IPS DF 4.7 (cell line): ENCODE results near the gene TBC1D22B.
"Not testable (repeated sequence)": the region's sequence is repeated elsewhere in the genome, so short reads cannot be mapped to it uniquely, and the experiment has no call there.

ENCODE experiments used
- DNase-seq: peaks from one replicate; pipeline ENCODE4 v3.0.0-alpha.2; 2013; ENCODE audit warnings: low spot score; ENCODE audit errors: extremely low read depth

TBC1D22B gene

DNA sequence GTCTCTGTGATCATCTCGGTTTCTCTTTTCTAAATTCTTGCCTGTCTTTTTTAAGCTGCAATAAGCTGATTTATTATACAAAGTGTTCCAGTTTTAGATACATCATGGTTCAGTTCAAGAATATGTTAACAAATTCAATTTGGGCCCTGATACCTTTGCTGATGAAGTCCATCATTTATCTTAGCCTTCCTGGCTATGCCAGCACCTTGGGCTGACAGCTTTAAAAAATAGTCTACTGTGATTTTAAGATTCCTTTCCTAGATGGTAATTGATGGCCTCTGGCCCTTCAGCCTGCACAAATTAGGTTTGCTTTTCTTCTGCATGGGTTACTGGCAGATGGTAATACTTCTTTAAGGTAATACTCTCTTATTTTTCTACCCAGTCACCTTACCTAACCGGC is 7.4 kb downstream of the TBC1D22B start:
- no peak for DNase-seq

DNA sequence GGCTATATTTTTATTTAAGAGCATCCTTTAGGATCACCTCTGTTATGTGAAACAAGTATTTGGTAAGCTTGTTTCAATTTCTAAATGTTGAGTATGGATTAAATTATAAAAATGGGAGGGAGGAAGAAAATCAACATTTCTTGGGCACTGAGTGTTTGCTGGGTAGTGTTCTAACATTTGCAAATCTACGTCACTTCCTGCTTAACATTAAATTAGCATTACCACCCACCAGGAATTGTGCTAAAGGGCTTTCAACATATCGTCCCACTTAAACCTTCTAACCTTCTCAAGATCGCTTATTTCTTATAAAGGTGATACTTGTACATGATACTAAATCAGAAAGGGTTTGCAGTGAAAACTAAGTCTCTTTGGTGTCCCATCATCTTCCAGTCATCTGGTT is 8.3 kb downstream of the TBC1D22B start:
- DNase-seq, result no peak

GRCh38 chr6:37269105-37269504 is 11.5 kb downstream of the TBC1D22B start:
- DNase-seq, result no peak

- no peak for DNase-seq
Measured at GRCh38 chr6:37272834-37273566, 15.4 kb downstream of the TBC1D22B start.

- no peak for DNase-seq
Measured at GRCh38 chr6:37273690-37274089, 16.1 kb downstream of the TBC1D22B start.

DNA sequence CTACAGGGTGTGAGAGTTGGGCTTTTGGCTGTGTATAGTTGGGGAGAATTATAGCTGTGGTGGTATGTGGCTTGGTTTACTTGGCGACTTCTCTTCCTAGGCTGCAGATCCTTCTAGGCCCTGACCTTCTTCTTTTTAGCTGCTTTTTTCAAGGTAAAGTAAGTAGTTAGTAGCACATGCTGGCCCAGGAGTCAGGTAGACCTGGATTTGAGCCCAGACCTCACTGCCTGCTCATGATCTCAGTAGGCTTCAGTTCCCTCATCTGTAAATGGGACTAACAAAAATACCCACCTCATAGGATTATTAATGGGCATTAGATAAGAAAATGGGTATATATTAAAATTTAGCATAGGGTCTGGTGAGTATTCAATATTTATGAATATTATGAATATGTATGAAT is 17.8 kb downstream of the TBC1D22B start:
- no peak for DNase-seq

DNA sequence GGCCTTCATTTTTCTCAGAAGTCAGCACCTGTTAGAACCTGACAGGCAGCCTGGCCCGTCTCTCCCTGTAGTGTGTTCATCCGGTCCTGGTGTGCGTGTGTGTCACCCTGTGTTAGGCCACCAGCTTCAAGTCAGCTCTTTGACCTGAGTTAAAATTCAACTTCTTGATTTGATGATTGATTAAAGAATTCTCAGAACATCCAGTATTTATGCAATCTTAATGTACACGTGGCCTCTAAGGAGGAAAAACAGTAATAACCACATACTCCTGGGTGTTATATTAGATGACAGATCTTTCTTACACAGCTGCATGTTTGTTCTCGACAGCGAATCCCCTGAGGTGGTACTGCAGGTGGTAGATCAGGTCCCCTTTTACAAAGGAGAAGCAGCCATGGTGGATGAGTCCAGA is 19.4 kb downstream of the TBC1D22B start:
- no peak for DNase-seq

- DNase-seq, result no peak
Measured at GRCh38 chr6:37279366-37280134, 22.0 kb downstream of the TBC1D22B start.

- DNase-seq, result no peak
Measured at GRCh38 chr6:37280162-37280887, 22.8 kb downstream of the TBC1D22B start.

DNA sequence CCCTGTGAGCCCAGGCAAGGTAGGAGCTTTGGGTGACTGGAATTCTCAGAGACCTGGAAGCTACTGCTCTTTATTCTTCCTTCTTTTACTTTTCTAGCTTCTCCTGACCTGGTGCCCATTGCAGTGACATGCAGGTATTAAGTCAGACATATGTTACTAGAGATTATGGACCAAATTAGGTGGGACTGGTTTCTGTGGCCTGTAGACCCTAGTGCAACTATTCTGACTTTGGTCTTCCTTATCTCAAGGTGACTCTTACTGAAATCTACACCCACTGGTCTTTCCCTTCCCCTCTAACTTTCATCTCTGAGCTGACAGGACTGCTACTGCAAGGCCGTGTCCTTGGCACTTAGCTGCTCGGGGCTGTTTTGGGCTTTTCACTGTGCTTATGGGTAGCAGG is 24.8 kb downstream of the TBC1D22B start:
- DNase-seq, result no peak

DNA sequence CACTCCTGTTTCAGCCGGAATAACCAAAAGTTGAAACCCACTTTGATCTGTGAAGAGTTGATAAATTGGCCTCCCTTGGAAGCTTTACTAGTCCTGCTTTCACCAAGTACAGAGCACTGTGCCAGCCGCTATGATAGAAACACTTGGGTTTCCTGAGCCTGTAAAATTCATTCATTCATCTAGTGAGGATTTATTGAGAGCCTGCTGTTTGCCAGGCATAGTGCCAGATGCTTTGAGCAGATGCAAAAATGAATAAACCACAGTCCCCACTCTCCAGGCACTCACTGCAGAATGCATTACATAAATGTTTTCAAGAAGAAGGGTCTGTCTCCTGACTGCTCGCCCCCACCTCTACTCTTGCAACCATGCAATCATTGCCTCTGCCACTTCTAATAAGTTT is 25.7 kb downstream of the TBC1D22B start:
- no peak for DNase-seq

- no peak for DNase-seq
Measured at GRCh38 chr6:37283671-37284151, 26.1 kb downstream of the TBC1D22B start.

- DNase-seq, result no peak
Measured at GRCh38 chr6:37284781-37285180, 27.2 kb downstream of the TBC1D22B start.

DNA sequence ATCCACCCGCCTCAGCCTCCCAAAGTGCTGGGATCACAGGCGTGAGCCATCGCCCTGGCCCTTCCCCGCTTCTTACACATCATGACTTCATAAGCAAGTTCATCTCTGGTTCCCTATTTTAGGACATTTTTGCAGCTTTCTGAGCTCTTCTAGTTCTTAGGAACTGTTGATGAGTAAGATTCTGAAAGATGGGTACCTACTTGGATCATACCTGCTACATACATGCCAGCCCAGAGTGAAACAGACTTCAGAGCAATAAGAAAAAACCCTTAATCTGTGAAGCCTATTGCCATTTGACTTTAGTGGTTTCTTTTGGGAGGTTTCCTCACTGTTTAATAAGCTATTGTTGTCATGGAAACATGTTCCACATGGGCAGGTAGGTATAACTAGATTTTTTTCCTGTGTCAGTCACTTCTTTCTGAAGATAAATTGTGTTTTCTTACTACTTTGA is 28.3 kb downstream of the TBC1D22B start:
- DNase-seq, result no peak

DNA sequence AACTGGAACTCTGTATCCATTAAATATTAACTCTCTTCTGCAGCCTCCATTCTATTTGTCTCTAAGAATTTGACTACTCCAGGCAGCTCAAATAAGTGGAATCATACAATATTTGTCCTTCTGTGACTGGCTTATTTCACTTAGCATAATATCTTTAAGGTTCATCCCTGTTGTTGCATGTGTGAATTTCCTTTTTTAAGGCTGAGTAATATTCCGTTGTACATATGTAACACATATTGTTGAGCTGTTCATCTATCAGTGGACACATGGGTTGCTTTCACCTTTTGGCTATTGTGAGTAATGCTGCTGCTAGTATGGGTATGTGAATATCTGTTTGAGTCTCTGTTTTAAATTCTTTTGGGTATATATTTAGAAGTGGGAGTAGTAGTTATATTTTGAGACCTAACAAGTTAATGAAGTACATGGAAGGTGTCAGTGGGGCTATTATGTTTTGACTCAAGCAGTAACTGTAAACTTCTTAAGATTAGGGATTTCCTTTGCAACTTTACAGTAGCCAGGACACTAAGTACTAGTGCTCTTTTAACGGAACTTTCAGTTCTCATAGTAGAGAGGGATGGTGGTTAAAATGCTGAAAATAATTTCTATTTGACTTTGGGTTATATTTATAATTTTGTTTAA is 30.1 kb downstream of the TBC1D22B start:
- no peak for DNase-seq

DNA sequence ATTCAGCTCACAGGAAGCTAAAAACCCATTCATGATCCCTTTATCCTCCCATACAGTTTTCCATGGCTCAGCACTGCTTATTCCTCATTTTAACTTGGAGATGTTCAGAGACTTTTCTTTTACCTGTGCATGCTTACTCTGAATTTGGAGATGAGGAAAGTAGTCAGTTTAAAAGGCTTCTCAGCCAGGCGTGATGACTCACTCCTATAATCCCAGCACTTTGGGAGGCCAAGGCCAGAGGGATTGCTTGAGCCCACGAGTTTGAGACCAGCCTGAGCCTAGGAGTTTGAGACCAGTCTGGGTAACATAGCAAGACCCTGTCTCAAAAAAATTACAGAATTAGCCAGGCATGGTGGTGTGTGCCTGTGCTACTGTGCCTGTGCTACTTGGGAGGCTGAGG is 30.7 kb downstream of the TBC1D22B start:
- DNase-seq, result no peak

GRCh38 chr6:37289931-37290330 is 32.4 kb downstream of the TBC1D22B start:
- DNase-seq, result no peak

DNA sequence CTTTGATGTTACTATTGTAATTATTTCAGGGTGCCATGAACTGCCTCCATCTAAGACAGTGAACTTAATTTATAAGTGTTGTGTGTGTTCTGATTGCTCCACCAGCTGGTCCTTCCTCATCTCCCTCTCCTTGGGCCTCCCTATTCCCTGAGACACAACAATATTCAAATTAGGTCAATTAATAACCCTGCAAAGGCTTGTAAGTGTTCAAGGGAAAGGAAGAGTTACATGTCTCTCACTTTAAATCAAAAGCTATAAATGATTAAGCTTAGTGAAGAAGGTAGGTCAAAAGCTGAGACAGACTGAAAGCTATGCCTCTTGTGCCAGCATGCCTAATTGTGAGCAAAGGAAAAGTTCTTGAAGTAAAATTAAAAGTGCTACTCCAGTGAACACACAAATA is 35.9 kb downstream of the TBC1D22B start:
- DNase-seq, result no peak

DNA sequence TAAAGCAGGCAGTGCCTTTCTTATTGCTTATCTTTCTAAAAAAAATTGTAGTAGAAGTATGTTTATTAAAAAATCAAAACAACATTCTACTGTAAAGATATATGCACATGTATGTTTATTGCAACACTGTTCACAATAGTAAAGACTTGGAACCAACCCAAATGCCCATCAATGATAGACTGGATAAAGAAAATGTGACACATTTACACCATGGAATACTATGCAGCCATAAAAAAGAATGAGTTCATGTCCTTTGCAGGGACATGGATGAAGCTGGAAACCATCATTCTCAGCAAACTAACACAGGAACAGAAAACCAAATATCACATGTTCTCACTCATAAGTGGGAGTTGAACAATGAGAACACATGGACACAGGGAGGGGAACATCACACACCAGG is 40.1 kb downstream of the TBC1D22B start:
- DNase-seq, result not testable (repeated sequence)

DNA sequence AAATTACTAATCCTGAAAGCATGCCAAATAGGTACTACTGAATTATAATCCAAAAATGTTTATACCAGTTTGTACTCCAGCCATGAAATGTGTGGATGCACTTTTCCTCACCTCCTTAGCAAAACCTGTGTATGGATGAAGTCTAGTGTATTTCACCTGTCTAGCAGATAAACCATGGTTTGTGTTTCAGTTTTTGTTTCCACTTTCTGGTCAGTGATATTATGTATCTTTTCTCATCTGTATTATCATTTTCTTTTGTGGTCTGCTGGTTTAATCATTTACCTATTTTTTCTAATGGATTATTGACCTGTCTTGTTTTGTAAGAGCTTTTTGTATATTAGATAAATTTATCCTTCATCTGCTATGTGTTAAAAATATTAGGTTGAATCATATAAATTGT is 41.4 kb downstream of the TBC1D22B start:
- DNase-seq, result no peak

DNA sequence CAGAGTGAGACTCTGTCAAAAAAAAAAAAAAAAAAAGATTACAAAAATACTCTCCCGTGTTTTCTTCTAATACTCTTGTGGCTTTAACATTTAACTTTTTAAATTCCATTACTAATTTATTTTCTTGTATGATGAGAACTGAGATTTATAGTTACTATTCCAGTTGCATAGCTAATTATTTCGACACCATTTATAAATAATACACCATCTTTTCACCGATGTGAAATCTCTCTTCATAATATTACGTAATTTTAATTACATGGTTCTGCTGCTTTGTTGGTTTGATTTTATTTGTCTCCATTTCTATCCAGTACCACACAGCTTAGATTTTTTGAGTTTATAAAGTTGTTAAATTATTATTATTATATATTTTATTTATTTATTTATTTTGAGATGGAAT is 42.4 kb downstream of the TBC1D22B start:
- DNase-seq, result no peak
